GM23338 (cell line): ENCODE results near the gene ABCA4. TPM values are rescaled to one million over a fixed set of nuclear protein-coding genes. Genes with fewer than 3 reads are reported as not detected.

Experiments used
- EZH2phosphoT487 ChIP-seq: fragments of 200-600 bp; sonication (generic); IDR thresholded peaks from one replicate; pipeline ENCODE4 v1.8.1; 2018; ENCODE audit warnings: antibody characterized with exemption; ENCODE audit not compliant: unreplicated experiment
- NANOG ChIP-seq: IDR thresholded peaks from 2 replicates; pipeline ENCODE4 v1.6.1; 2016; ENCODE audit warnings: antibody characterized with exemption, borderline replicate concordance
- ZNF114 ChIP-seq: fragments of 250-450 bp; sonication (Bioruptor Pico); IDR thresholded peaks from 2 replicates; pipeline ENCODE4 v1.5.0; 2020; ENCODE audit warnings: mild to moderate bottlenecking, moderate library complexity
- ZNF331 ChIP-seq: fragments of 250-450 bp; sonication (Bioruptor Pico); IDR thresholded peaks from 2 replicates; pipeline ENCODE4 v1.5.0; 2020; ENCODE audit warnings: low read depth, mild to moderate bottlenecking, moderate library complexity
- polyA plus RNA-seq: library from polyadenylated mRNA; unstranded; fragments of >200 nt; fragmentation: Nextera tagmentation; extraction: Ambion mirVana; gene quantifications from 2 replicates; pipeline ENCODE4 v1.2.1, GENCODE V29; 2016
- total RNA-seq: library from RNA; depleted of rRNA; stranded (reverse); fragments of >200 nt; shearing (Covaris generic); gene quantifications from 2 replicates; pipeline ENCODE4 v1.2.3, GENCODE V29; 2014
- TF ChIP-seq, protein P1 (sequence below): fragments of 250-450 bp; sonication (Bioruptor Pico); IDR thresholded peaks from 2 replicates; pipeline ENCODE4 v1.5.0; 2020; ENCODE audit warnings: mild to moderate bottlenecking, moderate library complexity
- TF ChIP-seq, protein P2 (sequence below): IDR thresholded peaks from 2 replicates; pipeline ENCODE4 v1.6.1; 2016; ENCODE audit warnings: antibody characterized with exemption
- TF ChIP-seq, protein P3 (sequence below), 2 experiments: fragments of 200-600 bp in 1 of 2; sonication (generic) in 1 of 2; conservative IDR thresholded peaks; 2 replicates each; pipeline versions ENCODE4 v1.5.1 to v1.6.1; 2016 to 2017; ENCODE audit warnings: antibody characterized with exemption in 2 of 2, low read depth in 2 of 2, mild to moderate bottlenecking in 2 of 2, moderate library complexity in 1 of 2

ABCA4 gene
- total and polyA plus RNA-seq, 2 experiments from 2014 or later: not detected

DNA sequence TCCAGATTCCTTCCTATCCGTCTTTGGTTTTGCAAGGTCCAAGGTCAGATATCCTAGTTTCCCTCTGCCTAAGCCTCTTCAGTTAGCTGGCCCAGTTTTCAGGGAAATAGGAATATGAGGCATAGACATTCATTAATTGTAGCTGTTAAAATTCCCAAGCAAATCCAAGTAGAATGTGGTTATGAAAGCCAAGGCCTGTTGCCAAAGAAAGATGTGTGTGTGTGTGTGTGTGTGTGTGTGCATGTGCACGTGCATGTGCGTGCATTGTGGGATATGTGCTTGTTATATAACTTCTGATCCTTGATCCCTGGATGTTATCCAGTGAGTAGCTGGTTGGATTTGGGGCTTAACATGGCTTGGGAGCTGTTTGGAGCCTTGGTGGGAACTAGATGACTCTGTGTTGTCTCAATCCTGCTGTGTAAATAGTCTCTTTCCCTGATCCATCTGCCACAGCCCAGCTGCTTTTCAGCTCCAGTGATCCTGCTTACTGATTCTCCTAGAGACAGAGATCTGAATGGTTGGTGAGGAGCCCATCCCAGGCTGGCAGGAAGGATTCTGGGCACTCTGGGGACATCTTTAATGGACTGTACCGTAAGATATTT, 141.1 kb downstream of the ABCA4 start (continued):
- TF ChIP-seq, protein P1, sequence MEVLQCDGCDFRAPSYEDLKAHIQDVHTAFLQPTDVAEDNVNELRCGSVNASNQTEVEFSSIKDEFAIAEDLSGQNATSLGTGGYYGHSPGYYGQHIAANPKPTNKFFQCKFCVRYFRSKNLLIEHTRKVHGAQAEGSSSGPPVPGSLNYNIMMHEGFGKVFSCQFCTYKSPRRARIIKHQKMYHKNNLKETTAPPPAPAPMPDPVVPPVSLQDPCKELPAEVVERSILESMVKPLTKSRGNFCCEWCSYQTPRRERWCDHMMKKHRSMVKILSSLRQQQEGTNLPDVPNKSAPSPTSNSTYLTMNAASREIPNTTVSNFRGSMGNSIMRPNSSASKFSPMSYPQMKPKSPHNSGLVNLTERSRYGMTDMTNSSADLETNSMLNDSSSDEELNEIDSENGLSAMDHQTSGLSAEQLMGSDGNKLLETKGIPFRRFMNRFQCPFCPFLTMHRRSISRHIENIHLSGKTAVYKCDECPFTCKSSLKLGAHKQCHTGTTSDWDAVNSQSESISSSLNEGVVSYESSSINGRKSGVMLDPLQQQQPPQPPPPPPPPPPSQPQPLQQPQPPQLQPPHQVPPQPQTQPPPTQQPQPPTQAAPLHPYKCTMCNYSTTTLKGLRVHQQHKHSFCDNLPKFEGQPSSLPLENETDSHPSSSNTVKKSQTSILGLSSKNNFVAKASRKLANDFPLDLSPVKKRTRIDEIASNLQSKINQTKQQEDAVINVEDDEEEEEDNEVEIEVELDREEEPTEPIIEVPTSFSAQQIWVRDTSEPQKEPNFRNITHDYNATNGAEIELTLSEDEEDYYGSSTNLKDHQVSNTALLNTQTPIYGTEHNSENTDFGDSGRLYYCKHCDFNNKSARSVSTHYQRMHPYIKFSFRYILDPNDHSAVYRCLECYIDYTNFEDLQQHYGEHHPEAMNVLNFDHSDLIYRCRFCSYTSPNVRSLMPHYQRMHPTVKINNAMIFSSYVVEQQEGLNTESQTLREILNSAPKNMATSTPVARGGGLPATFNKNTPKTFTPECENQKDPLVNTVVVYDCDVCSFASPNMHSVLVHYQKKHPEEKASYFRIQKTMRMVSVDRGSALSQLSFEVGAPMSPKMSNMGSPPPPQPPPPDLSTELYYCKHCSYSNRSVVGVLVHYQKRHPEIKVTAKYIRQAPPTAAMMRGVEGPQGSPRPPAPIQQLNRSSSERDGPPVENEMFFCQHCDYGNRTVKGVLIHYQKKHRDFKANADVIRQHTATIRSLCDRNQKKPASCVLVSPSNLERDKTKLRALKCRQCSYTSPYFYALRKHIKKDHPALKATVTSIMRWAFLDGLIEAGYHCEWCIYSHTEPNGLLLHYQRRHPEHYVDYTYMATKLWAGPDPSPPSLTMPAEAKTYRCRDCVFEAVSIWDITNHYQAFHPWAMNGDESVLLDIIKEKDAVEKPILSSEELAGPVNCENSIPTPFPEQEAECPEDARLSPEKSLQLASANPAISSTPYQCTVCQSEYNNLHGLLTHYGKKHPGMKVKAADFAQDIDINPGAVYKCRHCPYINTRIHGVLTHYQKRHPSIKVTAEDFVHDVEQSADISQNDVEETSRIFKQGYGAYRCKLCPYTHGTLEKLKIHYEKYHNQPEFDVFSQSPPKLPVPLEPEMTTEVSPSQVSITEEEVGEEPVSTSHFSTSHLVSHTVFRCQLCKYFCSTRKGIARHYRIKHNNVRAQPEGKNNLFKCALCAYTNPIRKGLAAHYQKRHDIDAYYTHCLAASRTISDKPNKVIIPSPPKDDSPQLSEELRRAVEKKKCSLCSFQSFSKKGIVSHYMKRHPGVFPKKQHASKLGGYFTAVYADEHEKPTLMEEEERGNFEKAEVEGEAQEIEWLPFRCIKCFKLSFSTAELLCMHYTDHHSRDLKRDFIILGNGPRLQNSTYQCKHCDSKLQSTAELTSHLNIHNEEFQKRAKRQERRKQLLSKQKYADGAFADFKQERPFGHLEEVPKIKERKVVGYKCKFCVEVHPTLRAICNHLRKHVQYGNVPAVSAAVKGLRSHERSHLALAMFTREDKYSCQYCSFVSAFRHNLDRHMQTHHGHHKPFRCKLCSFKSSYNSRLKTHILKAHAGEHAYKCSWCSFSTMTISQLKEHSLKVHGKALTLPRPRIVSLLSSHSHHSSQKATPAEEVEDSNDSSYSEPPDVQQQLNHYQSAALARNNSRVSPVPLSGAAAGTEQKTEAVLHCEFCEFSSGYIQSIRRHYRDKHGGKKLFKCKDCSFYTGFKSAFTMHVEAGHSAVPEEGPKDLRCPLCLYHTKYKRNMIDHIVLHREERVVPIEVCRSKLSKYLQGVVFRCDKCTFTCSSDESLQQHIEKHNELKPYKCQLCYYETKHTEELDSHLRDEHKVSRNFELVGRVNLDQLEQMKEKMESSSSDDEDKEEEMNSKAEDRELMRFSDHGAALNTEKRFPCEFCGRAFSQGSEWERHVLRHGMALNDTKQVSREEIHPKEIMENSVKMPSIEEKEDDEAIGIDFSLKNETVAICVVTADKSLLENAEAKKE (CRISPR knock-in tag): no peak
- TF ChIP-seq ZNF331 (CRISPR knock-in tag) (no peak), ZNF114 (CRISPR knock-in tag) (no peak), EZH2phosphoT487 (no peak), NANOG (no peak)
- TF ChIP-seq, protein P2, sequence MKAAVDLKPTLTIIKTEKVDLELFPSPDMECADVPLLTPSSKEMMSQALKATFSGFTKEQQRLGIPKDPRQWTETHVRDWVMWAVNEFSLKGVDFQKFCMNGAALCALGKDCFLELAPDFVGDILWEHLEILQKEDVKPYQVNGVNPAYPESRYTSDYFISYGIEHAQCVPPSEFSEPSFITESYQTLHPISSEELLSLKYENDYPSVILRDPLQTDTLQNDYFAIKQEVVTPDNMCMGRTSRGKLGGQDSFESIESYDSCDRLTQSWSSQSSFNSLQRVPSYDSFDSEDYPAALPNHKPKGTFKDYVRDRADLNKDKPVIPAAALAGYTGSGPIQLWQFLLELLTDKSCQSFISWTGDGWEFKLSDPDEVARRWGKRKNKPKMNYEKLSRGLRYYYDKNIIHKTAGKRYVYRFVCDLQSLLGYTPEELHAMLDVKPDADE: no peak
- TF ChIP-seq, protein P3, sequence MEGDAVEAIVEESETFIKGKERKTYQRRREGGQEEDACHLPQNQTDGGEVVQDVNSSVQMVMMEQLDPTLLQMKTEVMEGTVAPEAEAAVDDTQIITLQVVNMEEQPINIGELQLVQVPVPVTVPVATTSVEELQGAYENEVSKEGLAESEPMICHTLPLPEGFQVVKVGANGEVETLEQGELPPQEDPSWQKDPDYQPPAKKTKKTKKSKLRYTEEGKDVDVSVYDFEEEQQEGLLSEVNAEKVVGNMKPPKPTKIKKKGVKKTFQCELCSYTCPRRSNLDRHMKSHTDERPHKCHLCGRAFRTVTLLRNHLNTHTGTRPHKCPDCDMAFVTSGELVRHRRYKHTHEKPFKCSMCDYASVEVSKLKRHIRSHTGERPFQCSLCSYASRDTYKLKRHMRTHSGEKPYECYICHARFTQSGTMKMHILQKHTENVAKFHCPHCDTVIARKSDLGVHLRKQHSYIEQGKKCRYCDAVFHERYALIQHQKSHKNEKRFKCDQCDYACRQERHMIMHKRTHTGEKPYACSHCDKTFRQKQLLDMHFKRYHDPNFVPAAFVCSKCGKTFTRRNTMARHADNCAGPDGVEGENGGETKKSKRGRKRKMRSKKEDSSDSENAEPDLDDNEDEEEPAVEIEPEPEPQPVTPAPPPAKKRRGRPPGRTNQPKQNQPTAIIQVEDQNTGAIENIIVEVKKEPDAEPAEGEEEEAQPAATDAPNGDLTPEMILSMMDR (conservative IDR thresholded peaks at IDR 0.05; ENCODE audit: low read depth in 2 of 2): no peak
